IMR-90 (cell line): ENCODE data around the gene ARHGEF17. TPM values are rescaled to one million over a fixed set of nuclear protein-coding genes. Genes with fewer than 3 reads are reported as not detected.

Source experiments
- ATAC-seq: fragments of 200-7000 bp; cut with Tn5 transposase; 2 replicates; pipeline ENCODE4 v1.9.1; 2020; ENCODE audit warnings: low read depth, mild to moderate bottlenecking, moderate library complexity
- BruUV-seq: library from RNA; stranded (reverse); fragments of 400-500 nt; replicated peaks from 2 replicates; lab custom pipeline; 2021; lab: Mats Ljungman, UMichigan
- CTCF ChIA-PET: fragments of 300-600 bp; formaldehyde crosslinking; extraction: SDS; loops from one replicate; lab custom pipeline; 2021; ENCODE audit warnings: antibody characterized with exemption; lab: Yijun Ruan, JAX
- POLR2A ChIA-PET: fragments of 300-600 bp; sonication (Branson Sonifier 250); formaldehyde crosslinking; loops from one replicate; lab custom pipeline; 2022; ENCODE audit warnings: antibody characterized with exemption; ENCODE audit not compliant: unreplicated experiment; lab: Charles Lee
- DNase-seq: peaks from one replicate; pipeline ENCODE4 v3.0.0; 2013
- H2AFZ ChIP-seq: replicated peaks from 2 replicates; pipeline ENCODE3; 2013; ENCODE audit warnings: low read length, mild to moderate bottlenecking; ENCODE audit not compliant: poor library complexity
- H2AK5ac ChIP-seq: 2 replicates; pipeline ENCODE4 v1.6.1; 2013; ENCODE audit warnings: low read depth, low read length, inconsistent platforms
- H2AK9ac ChIP-seq: replicated peaks from 2 replicates; pipeline ENCODE3; 2013; ENCODE audit warnings: mild to moderate bottlenecking, low read depth, low read length, moderate library complexity; ENCODE audit not compliant: poor library complexity
- H2BK120ac ChIP-seq: 2 replicates; pipeline ENCODE4 v1.6.1; 2013; ENCODE audit warnings: low read depth, low read length, inconsistent platforms
- H2BK15ac ChIP-seq: 3 replicates; pipeline ENCODE4 v1.6.1; 2013; ENCODE audit warnings: low read depth, low read length, inconsistent platforms
- H2BK20ac ChIP-seq: 2 replicates; pipeline ENCODE4 v1.6.1; 2013; ENCODE audit warnings: low read depth, mild to moderate bottlenecking, inconsistent platforms, low read length, moderate library complexity
- H2BK5ac ChIP-seq: 2 replicates; pipeline ENCODE4 v1.6.1; 2013; ENCODE audit warnings: mild to moderate bottlenecking, low read depth, low read length, inconsistent platforms; ENCODE audit not compliant: poor library complexity, severe bottlenecking
- H3K14ac ChIP-seq: replicated peaks from 2 replicates; pipeline ENCODE4 v1.6.1; 2013; ENCODE audit warnings: low read depth, low read length, inconsistent platforms
- H3K18ac ChIP-seq: 2 replicates; pipeline ENCODE4 v1.6.1; 2013; ENCODE audit warnings: low read depth, low read length, control low read depth
- H3K23ac ChIP-seq: 2 replicates; pipeline ENCODE4 v1.6.1; 2013; ENCODE audit warnings: low read depth, low read length, inconsistent platforms
- H3K27ac ChIP-seq: 2 replicates; pipeline ENCODE4 v1.5.1; 2013; ENCODE audit warnings: mild to moderate bottlenecking, control low read depth, low read length; ENCODE audit not compliant: insufficient read depth
- H3K27me3 ChIP-seq: 2 replicates; pipeline ENCODE4 v1.6.1; 2013; ENCODE audit warnings: low read length; ENCODE audit not compliant: control insufficient read depth, insufficient read depth
- H3K36me3 ChIP-seq: 2 replicates; pipeline ENCODE4 v1.6.1; 2013; ENCODE audit warnings: low read length, mixed read lengths; ENCODE audit not compliant: control insufficient read depth, insufficient read depth
- H3K4ac ChIP-seq: 2 replicates; pipeline ENCODE4 v1.6.1; 2013; ENCODE audit warnings: low read depth, low read length, inconsistent platforms
- H3K4me1 ChIP-seq: 2 replicates; pipeline ENCODE4 v1.6.1; 2013; ENCODE audit warnings: low read length, mixed read lengths; ENCODE audit not compliant: control insufficient read depth, insufficient read depth
- H3K4me2 ChIP-seq: 2 replicates; pipeline ENCODE4 v1.6.1; 2013; ENCODE audit warnings: low read depth, mild to moderate bottlenecking, control low read depth, low read length, moderate library complexity
- H3K4me3 ChIP-seq: 2 replicates; pipeline ENCODE4 v1.5.1; 2013; ENCODE audit warnings: low read depth, mild to moderate bottlenecking, control low read depth, low read length, moderate library complexity; ENCODE audit not compliant: insufficient read depth
- H3K56ac ChIP-seq: 2 replicates; pipeline ENCODE4 v1.6.1; 2013; ENCODE audit warnings: low read length, inconsistent platforms; ENCODE audit not compliant: insufficient read depth; ENCODE audit errors: extremely low read depth
- H3K79me1 ChIP-seq, 2 experiments: 2 replicates each; pipeline ENCODE4 v1.6.1; 2013; ENCODE audit warnings: low read length in 2 of 2, inconsistent platforms in 1 of 2, low read depth in 1 of 2
- H3K9ac ChIP-seq: 2 replicates; pipeline ENCODE4 v1.6.1; 2013; ENCODE audit warnings: low read depth, low read length, control low read depth
- H3K9me1 ChIP-seq: 2 replicates; pipeline ENCODE4 v1.6.1; 2013; ENCODE audit warnings: low read length, inconsistent platforms; ENCODE audit not compliant: insufficient read depth
- H3K9me3 ChIP-seq: 2 replicates; pipeline ENCODE4 v1.6.1; 2013; ENCODE audit warnings: low read length; ENCODE audit not compliant: control insufficient read depth, insufficient read depth
- H4K20me1 ChIP-seq: 2 replicates; pipeline ENCODE4 v1.6.1; 2013; ENCODE audit warnings: low read length, inconsistent platforms; ENCODE audit not compliant: insufficient read depth
- H4K5ac ChIP-seq: 2 replicates; pipeline ENCODE4 v1.6.1; 2013; ENCODE audit warnings: mild to moderate bottlenecking, low read depth, low read length, control low read depth
- H4K8ac ChIP-seq, 2 experiments: 2 replicates each; pipeline ENCODE4 v1.6.1; 2013; ENCODE audit warnings: low read depth in 2 of 2, low read length in 2 of 2, control low read depth in 1 of 2, inconsistent platforms in 1 of 2
- H4K91ac ChIP-seq: 2 replicates; pipeline ENCODE4 v1.6.1; 2013; ENCODE audit warnings: low read depth, low read length, inconsistent platforms; ENCODE audit not compliant: insufficient read depth
- CEBPB ChIP-seq: IDR thresholded peaks from 2 replicates; pipeline ENCODE4 v1.6.1; 2012; ENCODE audit warnings: low read depth, low read length, improper control_type of control experiment
- CHD1 ChIP-seq: IDR thresholded peaks from 2 replicates; pipeline ENCODE4 v1.6.1; 2012; ENCODE audit warnings: low read depth, low read length, improper control_type of control experiment
- ELK1 ChIP-seq: fragments of 150-350 bp; IDR thresholded peaks from 2 replicates; pipeline ENCODE4 v1.6.1; 2016; ENCODE audit warnings: low read depth, mild to moderate bottlenecking, low read length, moderate library complexity, borderline replicate concordance
- FOS ChIP-seq: fragments of 150-350 bp; IDR thresholded peaks from 2 replicates; pipeline ENCODE4 v1.6.1; 2016; ENCODE audit warnings: low read depth, low read length
- POLR2A ChIP-seq: IDR thresholded peaks from 2 replicates; pipeline ENCODE4 v1.6.1; 2012; ENCODE audit warnings: mild to moderate bottlenecking, low read depth, low read length
- RAD21 ChIP-seq: IDR thresholded peaks from 2 replicates; pipeline ENCODE4 v1.6.1; 2012; ENCODE audit warnings: low read length, improper control_type of control experiment
- WGBS, 2 experiments: methylation state at CpG; one replicate each; pipeline versions ENCODE4 v1.1.5 to v1.1.7; 2013; ENCODE audit warnings: missing lambda C conversion rate in 2 of 2; ENCODE audit not compliant: insufficient read length in 1 of 2; ENCODE audit errors: extremely low coverage in 2 of 2; 5-methylcytosine and 5-hydroxymethylcytosine counted together
- dilution Hi-C: fragments of 300-500 bp; cut with HindIII; formaldehyde crosslinking; loops from one replicate; pipeline ENCODE4 v1.14.3; 2018; ENCODE audit warnings: low sequenced_read_pairs; ENCODE audit not compliant: unreplicated experiment
- in situ Hi-C: fragments of 300-500 bp; cut with MboI; formaldehyde crosslinking; loops from 3 replicates; pipeline ENCODE4 v1.14.3; 2019; ENCODE audit warnings: low sequenced_read_pairs, inconsistent platforms, mixed read lengths
- intact Hi-C: fragments of 100-400 bp; cut with micrococcal nuclease; formaldehyde crosslinking; loops from 2 replicates; pipeline ENCODE4 v1.10.0; 2022
- polyA plus RNA-seq, 3 experiments: library from polyadenylated mRNA; depleted of rRNA; stranded (reverse); fragments of >200 nt; gene quantifications; 2 replicates each; pipeline ENCODE4 v1.2.3, GENCODE V29; 2012; ENCODE audit warnings: low replicate concordance in 1 of 3
- total RNA-seq: library from RNA; depleted of rRNA; stranded (reverse); fragments of >200 nt; gene quantifications from 2 replicates; pipeline ENCODE4 v1.2.3, GENCODE V29; 2012

ARHGEF17 gene
- total and polyA plus RNA-seq, 2 of the 4 experiments (the other 2 are of a cell fraction) = 21.7 to 97.7 TPM

GRCh38 chr11:73394416-73395296 is 86.6 kb downstream of the ARHGEF17 start:
- dilution Hi-C loops (no loop called here), intact Hi-C loops (no loop called here), in situ Hi-C loops (no loop called here)
- Histone ChIP-seq H3K23ac (no peak overlapping the region), H4K8ac (no peak overlapping the region), H2BK120ac (no peak overlapping the region), H4K91ac (no peak overlapping the region), H3K27me3 (no peaks in the 10 kb centered on the region), H2AFZ (no peak overlapping the region), H3K4me3 (no peak overlapping the region), H3K4me1 (peaks cover 6% of the 10 kb centered on the region; the same call in 1 of the 2 replicates), H2BK5ac (no peak overlapping the region), H3K9me3 (no peaks in the 10 kb centered on the region), H3K14ac (no peak overlapping the region), H3K4ac (no peak overlapping the region), H3K9me1 (no peaks in the 10 kb centered on the region; the same call in 1 of the 2 replicates), H3K9ac (no peak overlapping the region), H3K36me3 (peaks cover 4% of the 10 kb centered on the region; the same call in 1 of the 2 replicates), H2AK9ac (no peak overlapping the region), H2BK20ac (no peak overlapping the region), H4K20me1 (peaks cover 8% of the 10 kb centered on the region), H4K5ac (no peak overlapping the region), H3K56ac (no peak overlapping the region), H3K4me2 (no peak overlapping the region), H2BK15ac (no peak overlapping the region), H3K27ac (no peak overlapping the region), H2AK5ac (no peak overlapping the region), H3K18ac (no peak overlapping the region), H3K79me1 (peaks cover 0 to 10% of the 10 kb centered on the region in 2 experiments; a peak in 1 of 4 replicates)
- ChIA-PET POLR2A (no interaction called here), CTCF (interaction anchor here (2.9 kb wide), 1 partner anchor 43 kb away, joined by 16 read pairs; no protein-coding TSS in a partner anchor)
- ATAC-seq = no peak
- 95% methylated on average over 18 of the region's 34 CpGs; no CpG with 5 or more reads in 1 of the 2 experiments for WGBS, 2 experiments
- no peak for TF ChIP-seq ELK1
- TF ChIP-seq CHD1 = no peak
- no peak for TF ChIP-seq POLR2A
- no peak for TF ChIP-seq FOS
- TF ChIP-seq RAD21 = no peak
- no peak for TF ChIP-seq CEBPB
- DNase-seq = no peak
- BruUV-seq = no TSS peak
